Stomach (tissue), 9 donors: ENCODE measurements around the gene SUPT3H. TPM values are rescaled to one million over a fixed set of nuclear protein-coding genes. Genes with fewer than 3 reads are reported as not detected.

Experiments
- DNase-seq, 2 donors: peaks; one replicate each; pipeline versions ENCODE4 v3.0.0 to v3.0.0-alpha.2; 2013 to 2019
- H3K27ac ChIP-seq, 5 donors: fragments of 200-600 bp in 4 of 5; sonication (generic) in 4 of 5; one replicate each; pipeline ENCODE4 v1.5.1; 2013 to 2019; ENCODE audit warnings: mild to moderate bottlenecking in 1 of 5, moderate library complexity in 1 of 5
- H3K27me3 ChIP-seq, 3 donors: fragments of 200-600 bp; sonication (generic); one replicate each; pipeline ENCODE4 v1.5.1; 2017 to 2019; ENCODE audit warnings: mixed run types in 1 of 3
- H3K36me3 ChIP-seq, 4 donors: fragments of 200-600 bp; sonication (generic); 1 replicate in 3 of 4; 2 replicates in 1 of 4; pipeline ENCODE4 v1.5.1; 2016 to 2019
- H3K4me1 ChIP-seq, 4 donors: fragments of 200-600 bp; sonication (generic); one replicate each; pipeline ENCODE4 v1.5.1; 2016 to 2019
- H3K4me3 ChIP-seq, 4 donors: fragments of 200-600 bp; sonication (generic) in 3 of 4; one replicate each; pipeline ENCODE4 v1.5.1; 2016 to 2019; ENCODE audit warnings: mild to moderate bottlenecking in 1 of 4
- H3K9me3 ChIP-seq, 4 donors: fragments of 200-600 bp; sonication (generic); one replicate each; pipeline ENCODE4 v1.5.1; 2016 to 2019
- CTCF ChIP-seq, 7 experiments: fragments of 450-650 bp in 4 of 7; fragments of 200-600 bp in 3 of 7; sonication (generic) in 3 of 7; IDR thresholded peaks; one replicate each; pipeline ENCODE4 v1.5.1; 2016 to 2019; ENCODE audit warnings: antibody characterized with exemption in 7 of 7, control low read depth in 2 of 7, mild to moderate bottlenecking in 1 of 7
- EP300 ChIP-seq: sonication (generic); formaldehyde crosslinking; IDR thresholded peaks from one replicate; pipeline ENCODE4 v1.6.1; 2017; ENCODE audit warnings: antibody characterized with exemption
- POLR2A ChIP-seq, 4 donors: fragments of 450-650 bp; IDR thresholded peaks; one replicate each; pipeline ENCODE4 v1.6.1; 2016; ENCODE audit warnings: antibody characterized with exemption in 4 of 4, control low read depth in 2 of 4, mild to moderate bottlenecking in 1 of 4, moderate library complexity in 1 of 4
- POLR2AphosphoS5 ChIP-seq, 3 donors: sonication (generic); formaldehyde crosslinking; IDR thresholded peaks; one replicate each; pipeline ENCODE4 v1.6.1; 2016; ENCODE audit warnings: antibody characterized with exemption in 3 of 3
- WGBS, 5 donors: extraction: QIAGEN DNeasy Blood & Tissue Kit in 3 of 5; methylation state at CpG; one replicate each; pipeline versions ENCODE4 v1.1.5 to v1.1.7; 2013 to 2018; 5-methylcytosine and 5-hydroxymethylcytosine counted together
- intact Hi-C: fragments of 100-400 bp; cut with DNase I; formaldehyde crosslinking; loops from one replicate; pipeline ENCODE4 v1.15.1; 2023; ENCODE audit warnings: low total_unique reads
- polyA plus RNA-seq, 3 donors: library from polyadenylated mRNA; stranded (reverse); fragments of 200-250 nt; gene quantifications; one replicate each; pipeline ENCODE4 v1.2.3, GENCODE V29; 2013
- total RNA-seq, 5 donors: library from RNA; depleted of rRNA; stranded (reverse); fragments of >200 nt; gene quantifications; one replicate each; pipeline versions ENCODE4 v1.1.0 to v1.2.3, GENCODE V29; 2014 to 2016
- donor health status: healthy with polysubstance abuse.
- donor health status: Bipolar disorder and iron deficiency.
- donor health status: healthy.

Gene SUPT3H
- total and polyA plus RNA-seq, 8 donors: 0.29 to 16.2 (median 4.0) TPM; not detected in 1

- no peak overlapping the region for H3K4me3 ChIP-seq
- WGBS, 5 donors: 83 to 93% (median 86%) methylated on average over 3 of the region's 3 CpGs
- H3K36me3 ChIP-seq: no peaks in the 10 kb centered on the region
- H3K9me3 ChIP-seq: no peaks in the 10 kb centered on the region
- H3K27me3 ChIP-seq: no peaks in the 10 kb centered on the region
- no peaks in the 10 kb centered on the region for H3K4me1 ChIP-seq
- intact Hi-C loops: no loop called here
- TF ChIP-seq POLR2AphosphoS5 (IDR thresholded peaks at IDR 0.05) (no peak), EP300 (no peak), CTCF (IDR thresholded peaks at IDR 0.05) (no peak), POLR2A (IDR thresholded peaks at IDR 0.05) (no peak)
- DNase-seq: no peak
- no peak overlapping the region for H3K27ac ChIP-seq
Measured at GRCh38 chr6:45386501-45386900, 8.8 kb upstream of the SUPT3H start.

GRCh38 chr6:45382391-45382790, 4.7 kb upstream of the SUPT3H start:
- Histone ChIP-seq H3K4me3 (no peak overlapping the region), H3K27ac (no peak overlapping the region), H3K36me3 (no peaks in the 10 kb centered on the region), H3K27me3 (no peaks in the 10 kb centered on the region), H3K9me3 (no peaks in the 10 kb centered on the region), H3K4me1 (peaks cover 5 to 11% (median 8%) of the 10 kb centered on the region in 4 donors)
- no peak for TF ChIP-seq POLR2AphosphoS5 (IDR thresholded peaks at IDR 0.05)
- no peak for TF ChIP-seq POLR2A (IDR thresholded peaks at IDR 0.05)
- TF ChIP-seq CTCF (IDR thresholded peaks at IDR 0.05): no peak
- TF ChIP-seq EP300: no peak
- DNase-seq: no peak
- intact Hi-C loops: no loop called here
- 83 to 93% (median 85%) methylated on average over 2 of the region's 2 CpGs for WGBS, 5 donors

GRCh38 chr6:45378334-45378926, 696 bp upstream of the SUPT3H start:
- no peak for TF ChIP-seq POLR2A (IDR thresholded peaks at IDR 0.05)
- no peak for TF ChIP-seq POLR2AphosphoS5 (IDR thresholded peaks at IDR 0.05)
- TF ChIP-seq CTCF (IDR thresholded peaks at IDR 0.05): no peak
- no peak for TF ChIP-seq EP300
- H3K27ac ChIP-seq: peak overlapping the region; percentile 94 to 98 (median 96)
- peak overlapping the region; percentile 63 to 88 (median 78) for H3K4me3 ChIP-seq
- 0 to 1% (median 1%) methylated on average over 21 of the region's 21 CpGs for WGBS, 5 donors
- no peaks in the 10 kb centered on the region for H3K36me3 ChIP-seq
- no peaks in the 10 kb centered on the region for H3K27me3 ChIP-seq
- H3K9me3 ChIP-seq: no peaks in the 10 kb centered on the region
- DNase-seq: peak in 1 of 2 donors; percentile 27
- intact Hi-C loops: no loop called here
- peaks cover 7 to 22% (median 16%) of the 10 kb centered on the region in 4 donors for H3K4me1 ChIP-seq

GRCh38 chr6:45377043-45377553, 636 bp downstream of the SUPT3H start:
- peak in 1 of 4 donors; percentile 10 for TF ChIP-seq POLR2A (IDR thresholded peaks at IDR 0.05)
- TF ChIP-seq CTCF (IDR thresholded peaks at IDR 0.05): no peak
- intact Hi-C loops: no loop called here
- H3K4me3 ChIP-seq: peak overlapping the region; percentile 63 to 88 (median 78)
- H3K4me1 ChIP-seq: peaks cover 7 to 22% (median 16%) of the 10 kb centered on the region in 4 donors
- H3K36me3 ChIP-seq: no peaks in the 10 kb centered on the region
- DNase-seq: no peak
- H3K9me3 ChIP-seq: no peaks in the 10 kb centered on the region
- H3K27ac ChIP-seq: peak overlapping the region; percentile 94 to 98 (median 96)
- WGBS, 5 donors: 0 to 2% (median 0%) methylated on average over 20 to 21 of the region's 21 CpGs
- no peaks in the 10 kb centered on the region for H3K27me3 ChIP-seq
